K562 (cell line): ENCODE data around the gene CCDC13. TPM values are rescaled to one million over a fixed set of nuclear protein-coding genes. Genes with fewer than 3 reads are reported as not detected.
A peak's percentile ranks its signal among the peaks of the same experiment; 100 is the strongest.

Experiments used
- E2F6 ChIP-seq, 2 experiments: IDR thresholded peaks; 2 replicates each; pipeline ENCODE4 v1.6.1; 2011; ENCODE audit warnings: borderline replicate concordance in 1 of 2, control low read depth in 1 of 2, low read depth in 1 of 2, low read length in 1 of 2, mild to moderate bottlenecking in 1 of 2, mixed read lengths in 1 of 2, moderate library complexity in 1 of 2; ENCODE audit not compliant: insufficient read depth in 1 of 2, insufficient read length in 1 of 2, poor library complexity in 1 of 2, severe bottlenecking in 1 of 2; ENCODE audit errors: extremely low read depth in 1 of 2
- ESRRA ChIP-seq: fragments of 450-650 bp; IDR thresholded peaks from 2 replicates; pipeline ENCODE4 v1.6.1; 2014; ENCODE audit warnings: low read depth, mild to moderate bottlenecking, moderate library complexity, borderline replicate concordance
- ETV1 ChIP-seq: fragments of 450-650 bp; conservative IDR thresholded peaks from 2 replicates; pipeline ENCODE4 v1.6.1; 2016; ENCODE audit warnings: missing genetic modification characterization, control low read depth, low read depth, missing compliant biosample characterization
- HDAC2 ChIP-seq: fragments of 450-650 bp; IDR thresholded peaks from 2 replicates; pipeline ENCODE4 v1.6.1; 2016; ENCODE audit warnings: mild to moderate bottlenecking
- MAFG ChIP-seq: fragments of 450-650 bp; conservative IDR thresholded peaks from 2 replicates; pipeline ENCODE4 v1.6.1; 2016; ENCODE audit warnings: missing genetic modification characterization, missing compliant biosample characterization
- MCM7 ChIP-seq, 2 experiments: fragments of 450-650 bp; IDR thresholded peaks; 2 replicates each; pipeline ENCODE4 v1.6.1; 2016 to 2018
- NR0B1 ChIP-seq: fragments of 450-650 bp; IDR thresholded peaks from one replicate; pipeline ENCODE4 v1.6.1; 2018; ENCODE audit warnings: mild to moderate bottlenecking, moderate library complexity; ENCODE audit not compliant: partially characterized antibody
- NR2C1 ChIP-seq, 2 experiments: fragments of 450-650 bp; IDR thresholded peaks; 2 replicates each; pipeline ENCODE4 v1.6.1; 2017; ENCODE audit warnings: mild to moderate bottlenecking in 2 of 2, antibody characterized with exemption in 1 of 2, inconsistent platforms in 1 of 2, missing compliant biosample characterization in 1 of 2, missing genetic modification characterization in 1 of 2
- POLR2H ChIP-seq: IDR thresholded peaks from 2 replicates; pipeline ENCODE4 v1.6.1; 2016; ENCODE audit warnings: missing genetic modification characterization, low read depth, mild to moderate bottlenecking, control low read depth, missing compliant biosample characterization, moderate library complexity
- POLR3A ChIP-seq: IDR thresholded peaks from 2 replicates; pipeline ENCODE4 v1.6.1; 2011; ENCODE audit warnings: borderline replicate concordance, mild to moderate bottlenecking, moderate library complexity; ENCODE audit not compliant: insufficient read length, insufficient read depth; ENCODE audit errors: extremely low read depth
- RCOR1 ChIP-seq, 2 experiments: IDR thresholded peaks; 2 replicates each; pipeline ENCODE4 v1.6.1; 2012; ENCODE audit warnings: low read depth in 2 of 2, low read length in 2 of 2, borderline replicate concordance in 1 of 2, improper control_type of control experiment in 1 of 2
- ZBTB7A ChIP-seq: IDR thresholded peaks from 2 replicates; pipeline ENCODE4 v1.6.1; 2011; ENCODE audit warnings: low read depth, mild to moderate bottlenecking, low read length, moderate library complexity, borderline replicate concordance; ENCODE audit not compliant: control insufficient read depth
- ZNF174 ChIP-seq: fragments of 250-450 bp; sonication (Bioruptor Pico); IDR thresholded peaks from 2 replicates; pipeline ENCODE4 v1.4.0; 2020; ENCODE audit warnings: mild to moderate bottlenecking
- ZNF518B ChIP-seq: fragments of 250-450 bp; sonication (Bioruptor Pico); IDR thresholded peaks from 2 replicates; pipeline ENCODE4 v1.5.0; 2021; ENCODE audit warnings: mild to moderate bottlenecking, moderate library complexity
- polyA plus RNA-seq, 8 experiments: library from polyadenylated mRNA; depleted of rRNA in 4 of 8; stranded (reverse) in 5 of 8; unstranded in 3 of 8; fragments of >200 nt; fragmentation: Nextera tagmentation in 2 of 8; fragmentation: Illumina TruSeq in 1 of 8; extraction: Ambion mirVana in 2 of 8; extraction: Trizol in 1 of 8; gene quantifications; 2 replicates each; pipeline versions ENCODE4 v1.2.1 to v1.2.3, GENCODE V29; 2011 to 2014; ENCODE audit warnings: inconsistent platforms in 1 of 8, missing spikeins in 1 of 8
- total RNA-seq, 7 experiments: library from RNA; depleted of rRNA in 6 of 7; stranded (reverse); fragments of >200 nt in 6 of 7; fragmentation: Illumina TruSeq in 2 of 7; extraction: Trizol in 2 of 7; gene quantifications; 2 replicates each; pipeline versions ENCODE4 v1.2.1 to v1.2.3, GENCODE V29; 2011 to 2021; ENCODE audit warnings: low replicate concordance in 1 of 7

Gene CCDC13
- total and polyA plus RNA-seq, 9 of the 15 experiments (the other 6 are each of a cell fraction or from before 2014, with no cell fraction given), result 0.20 to 0.70 (median 0.48) TPM; not detected in 2

DNA sequence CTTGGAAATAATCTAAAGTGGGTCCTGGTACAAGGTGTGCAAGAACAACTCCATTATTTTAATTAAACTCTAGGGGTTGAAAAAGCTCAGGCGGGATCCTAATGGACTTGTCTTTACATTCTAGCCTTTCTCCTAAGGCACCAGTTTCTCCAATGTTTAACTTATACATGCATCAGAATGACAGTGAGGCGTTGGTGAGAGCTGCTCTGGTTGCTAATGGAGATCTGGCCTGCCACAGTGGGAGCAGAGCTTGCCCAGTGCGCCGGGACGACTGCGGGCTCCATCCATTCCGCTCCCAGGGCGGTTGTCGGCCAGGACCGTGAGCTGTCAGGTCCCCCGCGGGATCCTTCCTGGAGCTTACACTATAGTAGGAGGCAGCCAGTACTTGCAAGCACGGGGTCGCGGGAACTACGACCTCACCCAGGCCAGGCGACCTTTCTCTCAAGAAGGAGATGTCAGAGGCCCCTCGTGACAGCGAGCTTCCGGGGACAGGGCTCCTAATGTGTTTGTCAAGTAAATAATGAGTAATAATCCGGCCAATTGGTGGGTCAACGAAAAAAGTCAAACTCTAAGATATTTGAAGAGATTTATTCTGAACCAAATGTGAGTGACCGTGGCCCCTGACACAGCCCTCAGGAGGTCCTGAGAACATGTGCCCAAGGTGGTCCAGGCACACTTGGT, 32.2 kb upstream of the CCDC13 start (continued):
- TF ChIP-seq MAFG (tag), result no peak
- TF ChIP-seq POLR2H (tag), result no peak
- no peak for TF ChIP-seq ZNF518B (CRISPR knock-in tag)
- TF ChIP-seq ESRRA, result 0 out of 2 replicates have a peak, but pooled peaks have one; percentile 15
- TF ChIP-seq ZBTB7A, result peak; percentile 26; the same call in 1 of the 2 replicates
- no peak for TF ChIP-seq MCM7 (IDR thresholded peaks at IDR 0.05)
- TF ChIP-seq POLR3A, result no peak
- 0 out of 4 replicates have a peak, but pooled peaks of 1 of the 2 experiments have one; percentile 3 for TF ChIP-seq RCOR1 (IDR thresholded peaks at IDR 0.05; ENCODE audit: borderline replicate concordance in 1 of 2, low read depth in 2 of 2, low read length in 2 of 2)
- no peak for TF ChIP-seq NR2C1 (IDR thresholded peaks at IDR 0.05)
- TF ChIP-seq NR2C1 (tag; IDR thresholded peaks at IDR 0.05), result no peak
- TF ChIP-seq ETV1 (tag), result peak; percentile 23; the same call in 1 of the 2 replicates
- TF ChIP-seq E2F6 (IDR thresholded peaks at IDR 0.05; ENCODE audit: borderline replicate concordance in 1 of 2, extremely low read depth in 1 of 2, insufficient read depth in 1 of 2, insufficient read length in 1 of 2, low read depth in 1 of 2, low read length in 1 of 2, poor library complexity in 1 of 2, severe bottlenecking in 1 of 2), result peak in 1 of 2 experiments; percentile 40
- no peak for TF ChIP-seq NR0B1
- TF ChIP-seq ZNF174 (CRISPR knock-in tag), result no peak
- TF ChIP-seq HDAC2, result no peak
